Measurements from ENCODE around the gene FILIP1L.

Gene FILIP1L

DNA sequence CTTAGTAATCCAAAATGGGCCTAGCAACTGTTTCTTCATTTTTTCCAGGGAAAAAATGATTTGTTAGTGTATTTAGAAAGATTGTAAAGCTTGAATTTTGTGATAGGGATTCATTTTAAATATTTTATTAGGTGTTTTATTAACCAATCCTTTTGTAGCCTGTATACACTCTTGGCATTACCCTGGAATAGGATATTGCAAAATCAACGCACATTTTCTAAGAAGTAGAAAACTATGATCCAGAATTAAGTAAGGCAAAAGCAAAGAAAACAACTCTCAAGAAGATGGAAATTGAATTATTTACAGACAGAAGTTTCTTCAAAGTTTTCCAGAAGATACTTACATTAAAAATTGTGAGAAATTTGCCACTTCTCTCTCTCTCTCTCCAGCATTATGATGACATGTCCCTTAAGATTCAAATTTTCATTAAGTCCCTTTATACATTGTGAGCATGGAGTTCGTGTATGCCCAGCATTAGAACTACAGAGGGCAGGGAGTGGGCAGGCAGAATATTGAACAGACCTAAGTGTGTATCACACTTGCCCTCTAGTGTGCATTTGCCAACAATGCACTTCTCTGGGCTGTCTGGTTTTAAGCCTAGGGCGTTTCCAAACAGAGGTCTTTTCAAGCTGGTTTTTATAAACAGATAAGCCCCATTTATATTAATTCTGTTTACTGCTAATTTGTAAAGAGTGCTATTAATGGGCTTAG, 325.1 kb downstream of the FILIP1L start:
- Histone ChIP-seq H3K4me1 (ENCODE audit: insufficient read depth, low read length) (no peaks in the 10 kb centered on the region), H3K79me2 (ENCODE audit: insufficient read depth, low read length) (no peaks in the 10 kb centered on the region), H3K36me3 (ENCODE audit: insufficient read depth, low read length) (no peaks in the 10 kb centered on the region), H3K9ac (ENCODE audit: low read depth, low read length) (no peak overlapping the region), H4K20me1 (ENCODE audit: insufficient read depth, low read length) (no peaks in the 10 kb centered on the region), H3K9me3 (ENCODE audit: insufficient read depth, low read length, severe bottlenecking) (no peaks in the 10 kb centered on the region), H3K4me3 (ENCODE audit: low read depth in 1 of 2, low read length in 2 of 2) (no peak overlapping the region), H3K27me3 (ENCODE audit: insufficient read depth, low read length, poor library complexity) (peaks cover 7% of the 10 kb centered on the region), H3K4me2 (ENCODE audit: insufficient read depth, low read length) (no peak overlapping the region), H2AFZ (ENCODE audit: low read depth, low read length) (no peak overlapping the region), H3K27ac (ENCODE audit: low read length) (no peak overlapping the region)
- ATAC-seq (ENCODE audit: insufficient read depth, low read depth) (peak; percentile 92), DNase-seq (peak; percentile 18)
- TF ChIP-seq EZH2 (IDR thresholded peaks at IDR 0.05; ENCODE audit: borderline replicate concordance, low read depth, low read length, severe bottlenecking) = no peak
- TF ChIP-seq, protein P1, sequence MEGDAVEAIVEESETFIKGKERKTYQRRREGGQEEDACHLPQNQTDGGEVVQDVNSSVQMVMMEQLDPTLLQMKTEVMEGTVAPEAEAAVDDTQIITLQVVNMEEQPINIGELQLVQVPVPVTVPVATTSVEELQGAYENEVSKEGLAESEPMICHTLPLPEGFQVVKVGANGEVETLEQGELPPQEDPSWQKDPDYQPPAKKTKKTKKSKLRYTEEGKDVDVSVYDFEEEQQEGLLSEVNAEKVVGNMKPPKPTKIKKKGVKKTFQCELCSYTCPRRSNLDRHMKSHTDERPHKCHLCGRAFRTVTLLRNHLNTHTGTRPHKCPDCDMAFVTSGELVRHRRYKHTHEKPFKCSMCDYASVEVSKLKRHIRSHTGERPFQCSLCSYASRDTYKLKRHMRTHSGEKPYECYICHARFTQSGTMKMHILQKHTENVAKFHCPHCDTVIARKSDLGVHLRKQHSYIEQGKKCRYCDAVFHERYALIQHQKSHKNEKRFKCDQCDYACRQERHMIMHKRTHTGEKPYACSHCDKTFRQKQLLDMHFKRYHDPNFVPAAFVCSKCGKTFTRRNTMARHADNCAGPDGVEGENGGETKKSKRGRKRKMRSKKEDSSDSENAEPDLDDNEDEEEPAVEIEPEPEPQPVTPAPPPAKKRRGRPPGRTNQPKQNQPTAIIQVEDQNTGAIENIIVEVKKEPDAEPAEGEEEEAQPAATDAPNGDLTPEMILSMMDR (IDR thresholded peaks at IDR 0.05; ENCODE audit: borderline replicate concordance, extremely low read depth, low read length, poor library complexity, severe bottlenecking) = peak; percentile 65
